GM12801 (cell line): ENCODE measurements around the gene BOLA3.

Source experiments
- TF ChIP-seq, protein P1 (sequence below): IDR thresholded peaks from one replicate; pipeline ENCODE4 v1.5.1; 2011; ENCODE audit warnings: control low read depth; ENCODE audit not compliant: insufficient read length; ENCODE audit errors: extremely low read depth

Gene BOLA3

DNA sequence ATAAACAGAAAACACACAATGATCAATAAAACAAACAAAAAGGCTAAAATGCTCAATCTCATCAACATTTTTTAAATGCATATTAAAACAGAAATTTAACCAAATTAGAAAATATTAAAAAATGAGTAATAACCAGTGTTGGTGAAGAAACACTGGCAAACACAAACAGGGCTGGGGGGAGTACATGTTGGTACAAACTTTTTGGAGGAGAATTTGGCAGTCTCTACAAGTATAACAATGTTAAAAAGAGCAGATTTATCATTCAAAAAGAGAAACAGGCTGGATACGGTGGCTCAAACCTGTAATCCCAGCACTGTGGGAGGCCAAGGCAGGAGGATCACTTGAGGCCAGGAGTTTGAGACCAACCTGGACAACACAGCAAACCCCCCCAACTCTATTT is 17.0 kb upstream of the BOLA3 start:
- TF ChIP-seq, protein P1, sequence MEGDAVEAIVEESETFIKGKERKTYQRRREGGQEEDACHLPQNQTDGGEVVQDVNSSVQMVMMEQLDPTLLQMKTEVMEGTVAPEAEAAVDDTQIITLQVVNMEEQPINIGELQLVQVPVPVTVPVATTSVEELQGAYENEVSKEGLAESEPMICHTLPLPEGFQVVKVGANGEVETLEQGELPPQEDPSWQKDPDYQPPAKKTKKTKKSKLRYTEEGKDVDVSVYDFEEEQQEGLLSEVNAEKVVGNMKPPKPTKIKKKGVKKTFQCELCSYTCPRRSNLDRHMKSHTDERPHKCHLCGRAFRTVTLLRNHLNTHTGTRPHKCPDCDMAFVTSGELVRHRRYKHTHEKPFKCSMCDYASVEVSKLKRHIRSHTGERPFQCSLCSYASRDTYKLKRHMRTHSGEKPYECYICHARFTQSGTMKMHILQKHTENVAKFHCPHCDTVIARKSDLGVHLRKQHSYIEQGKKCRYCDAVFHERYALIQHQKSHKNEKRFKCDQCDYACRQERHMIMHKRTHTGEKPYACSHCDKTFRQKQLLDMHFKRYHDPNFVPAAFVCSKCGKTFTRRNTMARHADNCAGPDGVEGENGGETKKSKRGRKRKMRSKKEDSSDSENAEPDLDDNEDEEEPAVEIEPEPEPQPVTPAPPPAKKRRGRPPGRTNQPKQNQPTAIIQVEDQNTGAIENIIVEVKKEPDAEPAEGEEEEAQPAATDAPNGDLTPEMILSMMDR: no peak

DNA sequence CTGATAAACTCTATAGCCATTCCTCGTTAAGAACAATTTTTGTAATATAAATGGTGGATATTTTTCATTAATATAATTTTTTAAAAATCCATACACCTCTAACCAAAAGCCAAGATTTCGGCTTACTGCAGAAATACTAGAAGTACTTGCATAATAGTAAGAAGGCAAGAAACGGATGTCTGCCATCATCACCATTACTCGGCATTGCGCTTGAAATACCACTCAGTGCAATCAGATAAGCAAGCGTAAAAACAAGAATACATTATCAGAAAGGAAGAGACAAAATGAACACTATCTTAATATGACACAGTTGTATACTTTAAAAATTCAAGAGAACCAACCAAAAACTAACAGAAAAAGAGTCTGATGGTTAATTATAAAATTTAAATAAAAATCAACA is 15.2 kb upstream of the BOLA3 start:
- TF ChIP-seq, protein P1: no peak

DNA sequence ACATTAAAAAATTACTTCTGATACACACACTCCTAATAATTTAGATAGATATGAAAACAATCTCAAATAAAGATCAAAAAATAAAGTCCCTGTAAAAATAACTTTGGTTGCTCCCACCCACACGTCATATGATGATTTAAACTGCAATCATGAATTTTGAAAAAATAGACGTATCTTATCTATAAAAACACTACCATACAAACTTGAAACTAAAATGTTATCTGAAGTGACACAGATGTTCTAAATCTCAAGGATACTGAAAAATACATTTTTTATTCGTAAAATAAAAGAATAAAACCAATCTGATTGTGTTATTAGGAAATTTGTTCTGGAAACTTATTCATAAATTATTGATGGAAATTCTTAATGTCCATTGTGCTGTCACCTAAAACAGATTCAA is 8.1 kb upstream of the BOLA3 start:
- TF ChIP-seq, protein P1: no peak

DNA sequence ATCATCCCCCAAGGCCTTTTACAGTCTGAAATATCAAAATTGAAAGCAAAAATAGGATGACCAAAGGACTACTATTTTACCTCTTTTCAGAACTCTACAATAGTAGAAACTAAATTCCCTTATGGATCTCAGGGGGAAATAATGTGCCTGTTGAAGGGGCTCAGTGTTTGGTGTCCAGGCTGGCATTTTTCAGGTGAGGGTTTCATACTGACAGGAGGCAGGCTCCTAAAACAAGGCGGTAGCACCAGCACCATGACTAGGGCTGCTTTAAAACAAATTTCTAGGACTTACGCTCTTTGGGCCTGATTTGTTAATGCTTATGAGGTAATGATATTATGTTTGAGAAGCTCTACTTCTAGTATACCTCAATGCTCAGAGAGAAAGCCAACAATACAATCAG is 5.2 kb upstream of the BOLA3 start:
- TF ChIP-seq, protein P1: no peak

DNA sequence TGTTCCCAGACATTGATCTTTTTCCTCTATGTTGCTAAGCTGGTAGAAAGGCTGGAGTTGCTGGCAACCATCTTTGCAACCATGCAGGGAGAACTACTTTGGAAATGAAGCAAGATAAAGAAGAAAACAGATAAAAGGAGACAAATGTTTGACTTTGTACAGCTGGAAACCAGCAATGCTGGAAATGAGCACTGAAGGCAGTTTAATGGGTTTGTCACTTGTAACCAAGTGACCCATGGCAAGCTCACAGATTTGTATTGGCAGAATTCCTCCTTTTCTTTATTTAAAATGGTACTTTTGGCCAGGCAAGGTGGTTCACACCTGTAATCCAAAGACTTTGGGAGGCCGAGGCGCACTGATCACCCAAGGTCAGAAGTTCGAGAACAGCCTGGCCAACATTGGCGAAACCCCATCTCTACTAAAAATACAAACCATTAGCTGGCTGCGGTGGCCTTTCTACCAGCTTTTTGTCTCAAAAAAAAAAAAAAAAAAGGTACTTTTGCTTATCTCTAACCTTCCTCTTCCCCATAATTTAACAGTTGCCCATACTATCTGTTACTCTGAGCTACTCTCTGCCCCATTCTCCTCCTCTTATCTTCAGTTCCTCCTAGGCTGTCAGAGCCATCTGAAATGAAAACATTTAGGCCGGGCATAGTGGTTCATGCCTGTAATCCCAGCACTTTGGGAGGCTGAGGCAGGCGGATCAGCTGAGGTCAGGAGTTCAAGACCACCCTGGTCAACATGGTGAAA is 2.0 kb upstream of the BOLA3 start:
- TF ChIP-seq, protein P1: no peak

DNA sequence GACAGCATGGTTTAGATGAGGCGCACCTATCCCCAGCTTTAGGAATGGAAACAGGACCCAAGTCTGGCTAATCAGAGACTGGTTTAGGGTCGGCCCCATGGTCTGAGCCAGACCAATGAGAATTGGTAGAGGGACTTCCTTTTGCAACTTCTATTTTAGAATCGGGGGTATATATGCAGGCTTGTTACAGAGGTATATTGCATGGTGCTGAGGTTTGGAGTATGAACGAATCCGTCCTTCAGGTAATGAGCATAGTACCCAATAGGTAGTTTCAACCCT is 1.5 kb upstream of the BOLA3 start:
- TF ChIP-seq, protein P1: no peak

DNA sequence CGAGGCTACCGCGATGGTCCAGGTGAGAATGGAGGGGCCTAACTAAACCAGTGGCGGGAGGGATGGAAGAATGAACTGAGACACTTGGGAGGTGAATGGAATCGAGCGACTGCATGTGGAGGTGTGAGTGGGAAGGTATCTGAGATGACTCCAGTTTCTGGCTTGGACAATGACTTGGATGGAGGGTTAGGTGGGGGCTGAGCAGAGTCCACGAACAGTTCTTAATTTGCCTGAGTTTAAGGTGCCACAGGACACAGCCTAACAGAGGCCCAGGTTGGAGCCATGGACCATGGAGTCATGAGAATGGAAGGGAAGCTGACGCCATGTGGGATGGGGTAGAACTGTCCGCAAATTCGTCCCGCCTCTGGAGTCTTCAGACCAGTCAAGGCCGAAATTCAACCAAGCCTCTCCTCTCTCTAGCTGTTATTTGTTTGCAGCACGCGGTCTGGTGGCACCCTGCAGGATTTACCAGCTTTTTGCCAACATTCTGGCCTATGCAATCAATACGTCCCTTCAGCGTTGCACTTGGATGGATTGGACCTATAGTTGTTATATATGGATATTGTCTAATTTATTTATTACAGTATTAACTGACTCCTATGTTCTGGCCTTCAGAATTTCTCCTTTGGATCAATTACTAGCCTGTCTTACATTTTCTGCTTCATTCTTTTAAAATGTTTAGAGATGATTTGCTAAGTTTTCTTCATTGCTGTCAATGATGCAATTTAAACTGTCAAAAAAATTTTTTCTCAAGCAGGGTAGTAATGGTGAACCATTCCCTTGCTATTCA is 940 bp upstream of the BOLA3 start:
- TF ChIP-seq, protein P1: no peak
